HG02970 (cell line): ENCODE measurements around the gene NOS1AP.
"Not testable (repeated sequence)": the region's sequence is repeated elsewhere in the genome, so short reads cannot be mapped to it uniquely, and the experiment has no call there.

Experiments
- ATAC-seq: cut with Tn5 transposase; IDR thresholded peaks from one replicate; pipeline ENCODE4 v1.9.1; 2021; ENCODE audit warnings: mild to moderate bottlenecking, moderate library complexity, moderate number of reproducible peaks; ENCODE audit not compliant: unreplicated experiment, low FRiP score

The NOS1AP gene

DNA sequence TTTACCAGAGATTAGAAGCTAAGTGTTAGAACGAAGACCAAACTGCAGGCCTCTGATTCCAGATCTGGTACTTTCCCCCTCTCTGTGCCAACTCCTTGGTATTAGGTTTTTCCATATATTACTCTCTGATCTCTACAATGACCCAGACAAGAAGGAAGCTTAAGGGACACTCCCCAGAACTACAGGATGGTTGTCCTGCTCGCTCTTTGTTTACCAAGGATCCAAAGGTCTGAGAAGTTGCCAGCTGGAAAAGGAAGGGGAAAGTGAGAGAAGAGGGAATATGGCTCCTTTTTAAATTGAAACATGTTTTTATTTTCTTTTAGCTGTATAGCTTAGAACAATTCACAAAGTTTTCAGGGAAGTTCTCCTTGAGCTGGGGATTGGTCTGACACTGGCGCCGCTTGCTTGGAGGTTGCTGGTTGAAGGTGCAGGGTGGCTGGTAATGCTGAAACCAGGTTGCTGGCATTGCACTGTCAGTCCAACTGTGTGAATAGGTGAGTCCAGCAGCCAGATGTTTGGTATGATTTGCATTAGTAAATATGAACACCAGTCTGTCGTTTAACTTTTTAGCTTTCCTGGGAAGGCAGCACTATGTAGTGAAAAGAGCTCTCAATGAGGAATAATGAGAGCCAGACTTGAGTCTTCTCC, 89.3 kb downstream of the NOS1AP start:
- no peak for ATAC-seq

- no peak for ATAC-seq
Measured at GRCh38 chr1:162159515-162159914, 90.0 kb downstream of the NOS1AP start.

GRCh38 chr1:162161916-162162550, 92.5 kb downstream of the NOS1AP start:
- no peak for ATAC-seq

- no peak for ATAC-seq
Measured at GRCh38 chr1:162165528-162165927, 96.0 kb downstream of the NOS1AP start.

- no peak for ATAC-seq
Measured at GRCh38 chr1:162166917-162167615, 97.6 kb downstream of the NOS1AP start.

DNA sequence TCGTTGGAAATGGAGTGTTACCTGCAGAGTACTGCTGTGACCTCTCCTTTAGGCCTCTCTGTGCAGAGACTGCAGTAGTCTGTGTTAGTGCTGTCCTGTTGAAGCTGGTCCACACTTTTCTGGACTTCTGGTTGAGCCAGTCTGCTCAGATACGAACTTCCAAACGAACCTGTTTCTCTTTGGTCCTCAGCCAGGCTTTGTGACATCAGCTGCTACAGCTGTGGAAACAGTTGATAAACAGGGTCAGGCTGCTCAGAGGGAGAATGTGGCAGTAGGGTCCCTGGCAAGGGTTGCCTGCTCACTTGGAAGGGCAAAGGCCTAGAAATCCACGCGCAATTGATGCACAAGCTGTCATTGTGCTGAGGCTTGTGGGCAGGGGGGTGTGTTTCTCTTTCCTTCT, 98.8 kb downstream of the NOS1AP start:
- no peak for ATAC-seq

DNA sequence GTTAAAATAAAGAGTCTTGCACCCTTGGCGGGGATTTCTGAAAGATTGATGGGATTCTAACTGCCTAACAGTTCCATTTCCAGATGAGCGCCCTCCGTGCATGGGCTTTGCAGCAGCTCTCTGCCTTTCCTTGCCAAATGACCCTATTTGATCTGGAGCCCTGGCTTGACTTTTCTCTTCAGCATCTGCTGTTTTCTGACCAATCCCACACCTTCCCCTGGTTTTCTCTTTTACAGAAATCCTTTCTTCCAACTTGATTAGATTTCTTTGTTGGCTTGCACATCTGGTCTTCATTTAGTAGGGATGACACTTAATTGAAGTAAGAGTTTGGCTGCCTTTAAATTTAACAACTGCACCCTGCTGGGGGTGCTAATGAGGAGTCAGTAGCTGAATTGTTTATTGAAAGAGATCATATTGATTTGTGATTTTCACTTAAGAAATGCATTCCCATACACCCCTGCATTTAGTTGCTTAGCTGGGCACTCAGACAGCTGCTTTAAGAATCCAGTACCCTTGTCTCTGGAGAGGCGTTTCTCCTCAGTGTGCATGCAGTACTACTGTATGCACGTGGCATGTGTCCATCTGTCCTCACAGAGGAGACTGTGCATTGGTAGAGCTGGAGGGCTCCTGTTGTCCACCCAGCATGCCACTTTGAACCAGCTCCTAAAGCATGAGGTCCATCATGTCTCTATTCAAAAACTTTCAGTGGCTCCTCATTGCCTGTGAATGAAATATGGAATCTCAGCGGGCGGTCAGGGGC, 99.7 kb downstream of the NOS1AP start:
- no peak for ATAC-seq

DNA sequence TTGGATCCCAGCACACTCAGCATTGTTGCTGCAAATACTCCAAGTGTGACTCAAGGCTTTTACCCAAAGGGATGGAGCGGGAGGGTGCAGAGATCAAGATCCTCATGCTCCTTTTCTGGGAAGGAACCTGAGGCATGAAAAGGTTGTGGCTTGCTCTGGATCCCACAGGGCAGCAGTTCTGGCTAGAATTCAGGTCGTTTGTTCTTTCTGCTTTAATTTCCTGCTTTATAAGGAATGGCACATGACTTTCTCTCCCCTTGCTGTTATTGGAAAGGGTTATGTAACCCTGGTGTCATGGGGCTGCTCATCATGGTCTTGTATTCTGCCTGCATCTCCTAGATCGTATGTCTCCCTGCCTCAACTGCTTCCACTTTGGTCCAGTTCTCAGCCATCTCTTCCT, 101.6 kb downstream of the NOS1AP start:
- no peak for ATAC-seq

- no peak for ATAC-seq
Measured at GRCh38 chr1:162172311-162173102, 103.0 kb downstream of the NOS1AP start.

GRCh38 chr1:162173607-162174006, 104.1 kb downstream of the NOS1AP start:
- not testable (repeated sequence) for ATAC-seq

- not testable (repeated sequence) for ATAC-seq
Measured at GRCh38 chr1:162174027-162174426, 104.5 kb downstream of the NOS1AP start.

GRCh38 chr1:162175379-162176081, 106.0 kb downstream of the NOS1AP start:
- no peak for ATAC-seq

DNA sequence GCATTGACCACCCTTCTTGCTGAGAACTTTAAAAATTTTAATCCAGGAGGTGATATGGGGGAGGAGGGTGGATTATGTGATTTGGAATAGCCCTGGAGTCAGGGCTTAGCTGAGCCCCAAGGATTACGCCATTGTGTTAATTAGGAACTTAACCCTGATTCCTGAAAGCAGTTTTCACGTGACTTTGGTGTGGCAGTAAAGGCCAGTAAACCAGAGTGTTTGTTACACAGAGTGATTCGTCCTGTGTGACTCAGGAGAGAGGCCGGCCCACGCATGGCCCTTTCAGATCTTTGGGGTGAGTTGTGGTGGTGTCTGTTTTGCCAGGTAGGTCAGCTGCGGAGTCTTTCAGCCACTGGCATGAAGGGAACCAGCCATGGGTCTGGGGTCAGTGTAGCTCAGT, 107.6 kb downstream of the NOS1AP start:
- no peak for ATAC-seq

DNA sequence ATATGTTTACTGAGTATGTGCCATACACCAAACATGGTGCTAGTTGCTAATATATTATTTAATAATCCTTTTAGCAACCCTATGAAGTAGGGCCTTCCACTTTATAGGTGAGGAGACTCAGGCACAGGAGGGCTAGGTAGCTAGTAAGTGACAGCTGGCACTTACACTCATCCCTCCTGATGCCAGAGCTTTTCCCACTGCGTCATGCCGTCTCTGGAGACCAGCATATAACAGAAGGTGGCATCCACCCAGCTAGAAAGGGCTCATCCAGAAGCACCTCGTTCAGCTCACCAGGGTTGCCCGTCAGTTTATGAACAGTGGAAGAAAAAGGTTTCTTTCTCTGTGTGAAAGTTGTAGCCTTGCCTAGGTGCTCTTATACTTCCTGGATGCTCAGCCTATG, 108.9 kb downstream of the NOS1AP start:
- ATAC-seq, result no peak

GRCh38 chr1:162179121-162179520, 109.6 kb downstream of the NOS1AP start:
- no peak for ATAC-seq

GRCh38 chr1:162180813-162181212, 111.3 kb downstream of the NOS1AP start:
- ATAC-seq, result no peak

GRCh38 chr1:162182090-162182489, 112.6 kb downstream of the NOS1AP start:
- no peak for ATAC-seq

DNA sequence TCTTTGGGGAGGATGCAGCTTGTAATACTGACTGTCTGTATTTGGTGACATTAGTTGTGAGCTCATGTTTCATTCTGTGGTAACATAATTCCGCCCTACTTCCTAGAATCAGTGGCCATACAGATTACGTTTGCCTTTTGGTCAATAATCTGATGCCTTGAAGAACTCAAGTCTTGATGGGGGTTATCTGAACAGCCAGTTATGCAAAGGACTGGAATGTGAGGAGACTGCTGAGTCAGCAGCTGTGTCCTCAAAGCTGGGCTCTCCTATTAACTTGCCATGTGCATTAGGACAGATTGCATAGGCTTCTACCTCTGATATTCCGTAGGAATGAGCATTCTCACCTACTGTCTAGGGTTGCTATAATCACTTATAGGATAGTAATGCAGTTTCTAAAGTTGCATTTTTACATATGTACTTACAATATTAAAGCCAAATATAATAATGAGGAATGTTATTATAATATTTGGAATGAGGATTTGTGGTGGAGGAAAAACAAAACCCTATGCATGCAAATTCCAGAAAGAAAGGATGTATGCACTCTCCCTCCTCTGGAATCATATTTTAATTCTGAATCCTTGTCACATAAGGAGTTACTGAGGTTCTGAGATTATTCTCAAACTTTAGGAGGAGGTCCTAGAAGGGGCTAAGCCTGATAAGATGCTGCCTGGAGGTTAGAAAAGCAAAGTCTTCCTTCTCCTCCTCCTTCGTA, 116.0 kb downstream of the NOS1AP start:
- no peak for ATAC-seq

GRCh38 chr1:162186026-162186374, 116.5 kb downstream of the NOS1AP start:
- ATAC-seq, result no peak
